ENCODE measurements around the gene RCAN2. TPM values are rescaled to one million over a fixed set of nuclear protein-coding genes. Genes with fewer than 3 reads are reported as not detected.

The RCAN2 gene
- total RNA-seq, 1 experiment from 2014 or later, result 0.05 TPM

GRCh38 chr6:46290421-46291274 lies 200.6 kb downstream of the RCAN2 start:
- ChIA-PET CTCF (no interaction called here), POLR2A (no interaction called here)
- H3K36me3 ChIP-seq (ENCODE audit: control insufficient read depth, insufficient read depth, low read length), result no peaks in the 10 kb centered on the region
- no TSS peak for BruUV-seq (replicated peaks)
- H3K9me3 ChIP-seq (ENCODE audit: control insufficient read depth, insufficient read depth, low read depth, low read length), result no peaks in the 10 kb centered on the region
- DNase-seq (ENCODE audit: low read depth, low spot score) (no peak), ATAC-seq (no peak)
- H3K27ac ChIP-seq (ENCODE audit: low read length), result no peak overlapping the region
- H3K27me3 ChIP-seq (ENCODE audit: control insufficient read depth, insufficient read depth, low read length), result no peaks in the 10 kb centered on the region
- no peak overlapping the region for H3K4me3 ChIP-seq (ENCODE audit: low read depth in 2 of 2, low read length in 2 of 2)
- TF ChIP-seq CTCF (IDR thresholded peaks at IDR 0.05) (no peak), SIN3A (IDR thresholded peaks at IDR 0.05; ENCODE audit: borderline replicate concordance, insufficient read depth, low read depth, low read length) (no peak), REST (IDR thresholded peaks at IDR 0.05; ENCODE audit: insufficient read depth in 1 of 2, low read depth in 2 of 2, low read length in 1 of 2) (no peak), TCF7L2 (IDR thresholded peaks at IDR 0.05; ENCODE audit: low read depth, low read length) (no peak), POLR2AphosphoS5 (IDR thresholded peaks at IDR 0.05; ENCODE audit: low read depth, low read length) (no peak)
- intact Hi-C loops (cut with micrococcal nuclease; ENCODE audit: unreplicated experiment) (no loop called here), in situ Hi-C loops (cut with HindIII; ENCODE audit: low pct_unique_long_range_greater_than_20kb, low sequenced_read_pairs) (no loop called here)
- H3K4me1 ChIP-seq (ENCODE audit: control insufficient read depth, insufficient read depth, low read length), result no peaks in the 10 kb centered on the region

- no peak for DNase-seq (ENCODE audit: low read depth, low spot score)
- no peak overlapping the region for H3K4me3 ChIP-seq (ENCODE audit: low read depth in 2 of 2, low read length in 2 of 2)
- TF ChIP-seq REST (IDR thresholded peaks at IDR 0.05; ENCODE audit: insufficient read depth in 1 of 2, low read depth in 2 of 2, low read length in 1 of 2) (no peak), SIN3A (IDR thresholded peaks at IDR 0.05; ENCODE audit: borderline replicate concordance, insufficient read depth, low read depth, low read length) (no peak), CTCF (IDR thresholded peaks at IDR 0.05) (no peak), POLR2AphosphoS5 (IDR thresholded peaks at IDR 0.05; ENCODE audit: low read depth, low read length) (no peak), TCF7L2 (IDR thresholded peaks at IDR 0.05; ENCODE audit: low read depth, low read length) (no peak)
- H3K27me3 ChIP-seq (ENCODE audit: control insufficient read depth, insufficient read depth, low read length), result no peaks in the 10 kb centered on the region
- no peak for ATAC-seq
- H3K27ac ChIP-seq (ENCODE audit: low read length), result no peak overlapping the region
- ChIA-PET POLR2A (no interaction called here), CTCF (interaction anchor here (0.7 kb wide), 1 partner anchor 1489 kb away, joined by 3 read pairs; no protein-coding TSS in a partner anchor)
- intact Hi-C loops (cut with micrococcal nuclease; ENCODE audit: unreplicated experiment) (no loop called here), in situ Hi-C loops (cut with HindIII; ENCODE audit: low pct_unique_long_range_greater_than_20kb, low sequenced_read_pairs) (no loop called here)
- no peaks in the 10 kb centered on the region for H3K4me1 ChIP-seq (ENCODE audit: control insufficient read depth, insufficient read depth, low read length)
- no peaks in the 10 kb centered on the region for H3K36me3 ChIP-seq (ENCODE audit: control insufficient read depth, insufficient read depth, low read length)
- BruUV-seq (replicated peaks), result no TSS peak
- no peaks in the 10 kb centered on the region for H3K9me3 ChIP-seq (ENCODE audit: control insufficient read depth, insufficient read depth, low read depth, low read length)
Measured at GRCh38 chr6:46289898-46290297, 201.4 kb downstream of the RCAN2 start.
